COLO668 (cell line): ENCODE measurements around the gene WDR4.
"Not testable (repeated sequence)": the region's sequence is repeated elsewhere in the genome, so short reads cannot be mapped to it uniquely, and the experiment has no call there.

Experiments used
- DNase-seq: peaks from one replicate; lab custom pipeline; 2025; ENCODE audit not compliant: unreplicated experiment; lab: John Stamatoyannopoulos, UW

The WDR4 gene

DNA sequence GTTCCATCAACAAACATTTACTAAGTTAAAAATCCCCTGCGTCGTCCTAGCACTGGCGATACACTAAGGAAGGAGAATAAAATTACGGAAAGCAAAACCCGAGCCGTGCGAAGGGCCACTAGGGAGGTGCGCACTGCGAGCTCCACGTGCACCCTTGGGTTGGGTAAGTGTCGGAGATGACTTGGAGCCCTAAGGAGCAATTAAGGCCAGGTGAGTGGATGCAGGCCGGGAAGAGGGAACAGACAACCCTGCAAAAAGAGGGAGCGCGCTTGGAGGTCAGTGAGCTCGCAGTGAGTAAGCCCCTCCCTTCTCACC is 704 bp downstream of the WDR4 start:
- DNase-seq: no peak

GRCh38 chr21:42875811-42876210 is 3.5 kb downstream of the WDR4 start:
- DNase-seq: not testable (repeated sequence)

GRCh38 chr21:42873096-42873495 is 6.2 kb downstream of the WDR4 start:
- DNase-seq: no peak

- no peak for DNase-seq
These were observed 11.1 kb downstream of the WDR4 start for GRCh38 chr21:42868196-42868595.

- no peak for DNase-seq
These were observed 13.6 kb downstream of the WDR4 start for GRCh38 chr21:42865776-42866160.

- no peak for DNase-seq
These were observed 14.2 kb downstream of the WDR4 start for GRCh38 chr21:42864815-42865775.

DNA sequence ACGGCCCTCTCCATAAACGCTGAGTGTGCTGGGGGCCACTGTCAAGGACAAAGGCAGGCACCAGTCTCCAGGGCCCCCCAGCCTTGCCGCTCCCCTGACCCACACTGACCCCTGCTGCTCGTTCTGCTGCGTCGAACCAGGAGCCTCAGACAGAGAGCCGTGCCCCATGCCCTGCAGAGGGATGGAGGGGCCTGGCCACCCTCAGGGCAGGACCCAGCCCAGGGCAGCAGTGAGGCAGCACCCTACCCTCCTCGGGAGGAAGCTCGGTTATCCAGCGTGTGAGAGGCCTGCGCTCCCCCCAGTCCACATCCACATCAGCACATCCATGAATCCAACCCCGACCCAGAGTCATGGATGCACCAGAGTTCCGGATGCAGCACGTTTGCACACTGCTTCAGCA is 15.1 kb downstream of the WDR4 start:
- DNase-seq: no peak

DNA sequence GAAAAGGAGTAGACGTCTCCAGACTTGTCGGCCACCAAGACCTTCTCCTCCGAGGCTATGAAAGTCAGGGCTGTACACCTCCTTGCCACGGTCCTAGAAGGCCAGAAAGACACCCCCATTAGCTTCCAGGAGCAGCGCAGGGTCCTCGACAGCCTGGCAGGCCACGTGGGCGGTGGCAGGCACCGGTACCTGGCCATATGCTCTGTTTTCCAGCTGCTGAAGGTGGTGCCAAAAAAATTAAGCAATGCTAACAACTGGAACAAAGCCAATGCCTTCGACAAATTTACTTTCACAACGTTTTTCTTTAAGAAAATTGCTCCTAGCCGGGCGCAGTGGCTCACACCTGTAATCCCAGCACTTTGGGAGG is 15.9 kb downstream of the WDR4 start:
- DNase-seq: no peak

DNA sequence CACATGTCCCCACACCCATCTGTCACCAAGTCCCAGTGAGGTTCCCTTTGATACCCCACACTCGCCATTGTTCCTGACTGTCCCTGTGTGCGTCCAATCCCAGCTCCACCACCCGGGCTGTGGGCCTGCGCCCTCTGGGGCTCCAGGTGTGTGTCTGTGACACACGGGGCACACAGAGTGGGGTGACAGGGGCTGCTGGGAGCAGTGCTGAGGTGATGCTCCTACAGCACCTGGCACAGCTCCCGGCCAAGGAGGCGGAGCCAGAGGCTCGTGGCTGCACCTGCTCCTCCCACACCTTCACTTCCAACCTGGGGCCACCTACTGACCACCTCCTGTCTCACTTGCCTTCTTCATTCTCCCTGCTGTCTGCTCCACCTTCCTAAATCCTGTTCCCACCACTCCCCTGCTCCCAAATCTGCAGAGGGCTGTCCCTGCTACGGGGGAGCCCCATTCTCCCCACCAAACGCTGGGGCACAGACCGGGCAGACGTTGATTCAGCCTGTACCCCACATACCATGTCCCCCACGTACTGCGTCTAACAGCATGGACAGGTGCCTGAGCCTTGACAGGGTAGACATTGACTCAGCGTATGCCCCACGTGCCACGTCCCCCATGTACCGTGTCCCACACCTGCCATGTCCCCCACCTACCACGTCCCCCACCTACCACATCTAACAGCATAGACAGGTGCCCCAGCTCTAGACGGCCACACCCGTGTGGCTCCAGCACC is 16.4 kb downstream of the WDR4 start:
- DNase-seq: peak; percentile 37

GRCh38 chr21:42861848-42862400 is 17.4 kb downstream of the WDR4 start:
- DNase-seq: no peak

DNA sequence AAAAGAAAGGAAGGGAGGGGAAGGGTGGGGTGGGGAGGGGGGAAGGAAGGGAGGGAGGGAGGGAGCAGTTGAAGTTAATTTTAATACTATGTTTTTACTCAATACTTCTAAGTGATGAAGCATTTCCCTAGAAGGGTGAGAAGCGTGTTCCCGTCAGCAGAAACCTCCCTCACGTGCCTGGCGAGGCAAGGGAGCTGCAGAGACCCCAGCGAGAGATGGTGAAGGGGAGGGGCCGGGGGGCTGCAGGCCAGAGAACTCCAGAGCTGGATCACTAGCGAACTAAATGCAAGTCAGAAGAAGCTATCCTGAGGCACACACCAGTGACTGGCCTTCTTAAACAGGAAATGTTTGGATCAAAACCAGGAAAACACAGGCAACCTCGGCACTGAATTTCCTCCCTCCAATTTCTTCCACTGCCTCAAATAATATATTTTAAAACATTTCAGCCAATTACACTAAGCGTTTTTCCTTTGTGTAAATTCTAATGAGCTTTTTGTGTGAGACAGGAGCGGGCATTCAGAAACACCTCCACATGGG is 18.0 kb downstream of the WDR4 start:
- no peak for DNase-seq

GRCh38 chr21:42860345-42860744 is 19.0 kb downstream of the WDR4 start:
- no peak for DNase-seq

DNA sequence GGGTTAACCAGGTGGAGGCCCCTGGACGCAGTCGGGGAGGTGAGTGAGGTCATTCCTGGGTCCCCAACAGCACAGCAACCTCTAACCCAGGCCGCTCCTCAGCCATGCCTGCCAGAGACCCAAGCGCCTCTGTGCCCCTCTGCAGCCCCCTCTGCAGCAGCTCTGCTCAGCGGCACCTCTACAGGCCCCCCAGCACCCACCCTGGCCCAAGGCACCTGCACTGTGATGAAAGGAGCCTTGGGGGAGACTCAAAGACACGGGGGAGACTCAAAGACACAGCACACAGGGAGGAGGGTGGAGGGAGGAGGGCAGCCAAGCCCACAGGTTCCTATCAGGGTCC is 19.5 kb downstream of the WDR4 start:
- no peak for DNase-seq

GRCh38 chr21:42858957-42859890 is 20.1 kb downstream of the WDR4 start:
- DNase-seq: no peak

- DNase-seq: no peak
These were observed 21.0 kb downstream of the WDR4 start for GRCh38 chr21:42858185-42858847.

GRCh38 chr21:42857216-42857615 is 22.1 kb downstream of the WDR4 start:
- DNase-seq: no peak

DNA sequence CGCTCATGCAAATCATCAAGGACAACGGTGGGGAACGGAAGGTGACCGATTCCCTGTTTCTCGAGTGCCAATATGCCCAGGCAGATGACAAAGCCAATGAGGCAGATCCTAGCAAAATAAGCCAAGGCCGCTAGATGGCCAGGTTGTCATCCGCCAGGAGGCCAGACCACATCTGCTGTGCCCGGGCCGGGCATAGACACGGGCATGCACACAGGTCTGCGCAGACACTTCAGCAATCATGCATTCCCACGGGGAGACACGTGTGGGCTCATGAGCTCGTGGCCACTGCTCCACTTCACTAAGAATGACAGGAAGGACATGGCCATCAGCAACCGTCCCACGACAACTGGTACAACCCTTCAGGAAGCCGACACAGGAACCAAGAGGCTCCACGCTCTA is 23.4 kb downstream of the WDR4 start:
- no peak for DNase-seq

DNA sequence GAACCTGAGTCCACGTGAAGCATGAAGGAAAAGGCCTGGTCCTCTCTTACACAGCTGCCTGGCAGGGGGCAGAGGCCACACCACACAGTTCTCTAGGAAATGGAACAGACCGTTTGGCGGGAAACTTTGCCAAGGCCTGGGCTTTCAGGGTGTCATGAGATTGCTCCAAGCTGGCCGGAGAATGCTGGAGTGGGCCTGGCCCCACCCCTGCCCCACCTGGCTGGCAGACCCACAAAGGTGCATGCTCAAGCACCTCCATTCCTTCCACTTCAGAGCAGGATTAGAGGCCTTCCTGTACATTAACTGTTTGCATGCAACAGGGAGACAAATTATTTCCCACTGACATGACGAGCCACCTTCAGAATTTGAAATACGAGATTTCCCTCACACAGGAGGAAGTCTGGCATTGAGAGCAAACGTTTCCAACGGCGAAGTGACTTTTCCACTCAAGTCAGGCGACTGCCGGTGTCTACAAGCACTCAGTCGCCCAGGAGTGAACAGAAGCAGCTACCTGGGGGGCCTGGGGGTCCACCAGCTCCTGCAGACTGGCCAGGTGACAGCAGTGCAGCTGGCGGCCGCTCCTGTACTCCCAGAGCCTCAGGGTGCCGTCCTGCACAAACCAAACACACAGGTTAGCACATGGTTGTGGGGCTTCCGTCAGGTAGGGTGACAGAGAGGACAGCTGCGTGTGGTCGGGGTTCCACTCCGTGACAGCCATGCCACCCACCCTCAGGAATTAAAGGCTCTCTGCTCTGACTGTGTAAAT is 24.0 kb downstream of the WDR4 start:
- DNase-seq: no peak

- no peak for DNase-seq
These were observed 24.9 kb downstream of the WDR4 start for GRCh38 chr21:42854246-42855010.
